ENCODE results near the gene ITGBL1.
A peak's percentile ranks its signal among the peaks of the same experiment; 100 is the strongest.

The ITGBL1 gene

DNA sequence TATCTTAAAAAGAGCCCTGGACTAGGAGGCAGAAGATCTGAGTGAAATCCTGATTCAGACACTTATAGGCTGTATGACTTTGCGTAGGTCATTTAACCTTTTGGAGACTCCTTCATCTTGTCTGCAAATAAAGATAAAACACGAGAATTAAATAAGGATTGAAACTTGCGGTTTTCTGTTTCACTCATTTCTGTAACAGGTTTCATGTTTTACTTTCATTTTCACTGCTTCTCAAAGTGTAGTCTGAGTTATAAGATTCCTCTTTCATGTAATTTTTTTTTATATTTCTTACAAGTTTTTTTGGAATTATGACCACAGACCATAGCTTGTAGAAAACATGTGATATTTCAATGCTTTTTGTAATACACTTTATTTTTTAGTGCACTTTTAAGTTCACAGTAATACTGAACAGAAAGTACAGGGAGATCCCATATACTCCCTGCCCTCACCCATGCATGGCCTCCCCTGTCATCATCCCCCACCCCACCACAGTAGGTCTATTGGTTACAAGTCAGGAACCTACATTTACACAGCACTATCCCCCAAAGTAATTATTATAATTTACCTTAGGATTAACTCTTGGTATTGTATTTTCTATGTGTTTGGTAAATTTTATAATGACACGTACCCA, 174.6 kb downstream of the ITGBL1 start:
- peak; percentile 17 for DNase-seq (ENCODE audit: low read depth)

DNA sequence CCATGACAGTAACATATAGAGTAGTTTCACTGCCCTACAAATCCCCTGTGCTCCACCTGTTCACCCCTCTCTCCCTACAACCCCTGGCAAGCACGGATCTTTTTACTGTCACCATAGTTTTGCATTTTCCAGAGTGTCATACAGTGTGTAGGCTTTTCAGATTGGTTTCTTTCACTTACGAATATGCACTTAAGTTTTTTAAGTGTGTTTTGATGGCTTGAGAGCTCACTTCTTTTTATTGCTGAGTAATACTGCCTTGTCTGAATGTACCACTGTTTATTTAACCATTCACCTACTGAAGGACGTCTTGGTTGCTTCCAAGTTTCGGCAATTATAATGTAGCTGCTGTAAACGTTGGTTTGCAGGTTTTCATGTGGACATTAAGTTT, 175.1 kb downstream of the ITGBL1 start:
- no peak for DNase-seq (ENCODE audit: low read depth)

DNA sequence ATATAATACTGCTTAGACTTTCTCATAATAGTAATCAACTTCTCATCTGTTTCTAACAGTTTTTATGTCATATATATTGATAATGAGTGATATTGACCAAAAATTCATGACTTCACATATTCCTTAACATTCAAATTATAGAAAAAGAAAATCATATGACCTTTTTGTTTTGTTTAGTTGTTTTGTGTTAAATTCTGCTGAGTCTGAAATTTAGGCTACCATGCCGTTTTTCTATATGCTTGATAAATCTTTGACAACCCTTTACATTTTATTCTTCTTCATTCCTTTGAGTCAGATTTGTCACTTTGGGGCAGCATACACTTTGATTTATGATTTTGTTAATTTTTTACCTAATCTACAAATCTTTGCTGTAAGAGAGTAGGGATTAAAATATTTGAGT, 176.4 kb downstream of the ITGBL1 start:
- DNase-seq (ENCODE audit: low read depth) = no peak

DNA sequence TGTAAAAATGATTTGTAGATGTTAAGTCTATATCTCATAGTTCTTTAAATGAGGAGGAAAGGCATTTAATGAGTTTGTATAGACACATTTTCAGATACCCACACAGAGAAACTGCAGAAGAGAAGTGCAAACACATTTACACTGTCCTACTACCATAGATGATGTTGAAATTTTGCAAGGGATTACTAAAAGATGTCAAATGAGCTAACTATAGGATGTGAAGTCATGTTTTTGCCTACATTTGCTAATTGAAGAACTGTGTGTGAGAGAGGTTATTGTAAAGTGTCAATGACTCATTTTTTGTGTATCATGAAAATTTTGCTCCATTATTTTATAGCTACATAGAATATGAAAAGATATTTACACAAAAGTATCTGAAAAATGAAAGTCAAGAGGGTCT, 178.9 kb downstream of the ITGBL1 start:
- DNase-seq (ENCODE audit: low read depth) = no peak

DNA sequence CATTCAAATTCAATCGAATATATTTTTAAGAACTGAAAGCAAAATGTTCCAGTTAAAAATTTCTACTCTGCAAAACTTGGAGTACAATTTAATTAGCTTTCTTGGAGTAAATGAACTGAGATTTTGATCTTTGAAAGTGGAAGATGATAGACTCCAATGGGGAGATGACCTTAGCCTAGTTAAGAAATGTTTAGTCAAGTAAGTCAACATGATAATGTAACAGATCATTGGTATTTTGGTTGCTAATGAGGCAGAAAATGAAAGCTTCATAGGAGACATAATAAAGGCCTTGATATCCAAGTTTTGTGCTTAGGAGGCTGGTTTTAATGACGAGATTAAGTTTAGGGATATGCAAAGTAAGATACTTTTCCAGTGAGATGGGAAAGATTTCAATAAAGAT, 181.7 kb downstream of the ITGBL1 start:
- DNase-seq (ENCODE audit: low read depth) = no peak

DNA sequence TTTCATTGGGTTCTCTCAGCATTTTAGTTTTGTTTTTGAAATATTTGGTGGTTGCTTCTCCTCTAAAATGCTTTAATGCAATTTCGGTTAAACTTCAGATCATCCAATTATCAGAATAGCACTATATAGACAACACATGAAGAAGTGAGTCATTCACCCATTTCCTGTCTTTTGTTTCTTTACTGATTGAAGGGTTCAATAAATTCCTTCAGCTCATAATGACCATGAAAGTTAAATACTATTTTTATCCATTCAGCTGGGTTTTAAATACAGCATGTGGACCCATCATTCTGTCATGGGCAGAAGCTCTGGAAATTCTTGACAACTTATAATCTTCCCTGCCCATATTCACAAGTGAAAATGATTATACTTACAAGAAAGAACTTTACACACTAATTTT, 187.2 kb downstream of the ITGBL1 start:
- DNase-seq (ENCODE audit: low read depth) = peak; percentile 42

DNA sequence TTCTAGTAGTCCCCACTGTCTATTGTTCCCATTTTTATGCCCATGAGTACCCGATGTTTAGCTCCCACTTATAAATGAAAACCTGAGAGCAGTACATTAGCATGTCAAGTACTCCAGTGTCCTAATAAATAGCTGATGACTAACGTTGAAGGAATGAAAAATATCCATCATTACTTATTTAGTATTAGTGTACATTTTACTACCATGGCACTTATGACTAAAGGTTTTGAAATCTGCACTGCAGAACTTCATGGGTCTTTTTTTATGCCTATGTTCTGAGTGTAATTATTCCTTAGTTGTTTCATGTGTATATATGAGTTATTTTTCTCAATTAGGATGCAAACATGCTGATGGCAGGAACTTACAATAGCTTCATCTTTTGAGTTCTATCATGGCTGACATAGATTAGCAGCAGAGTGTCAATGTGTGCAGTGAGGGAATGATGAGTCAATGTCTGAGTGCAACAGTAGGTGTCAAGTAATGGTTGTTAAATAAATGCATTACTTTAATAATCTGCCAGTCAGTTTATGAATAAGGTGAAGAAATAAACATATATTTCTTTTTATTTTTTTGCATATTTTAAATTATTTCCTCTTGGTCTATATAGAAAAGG, 188.4 kb downstream of the ITGBL1 start:
- peak; percentile 95 for DNase-seq (ENCODE audit: low read depth)

DNA sequence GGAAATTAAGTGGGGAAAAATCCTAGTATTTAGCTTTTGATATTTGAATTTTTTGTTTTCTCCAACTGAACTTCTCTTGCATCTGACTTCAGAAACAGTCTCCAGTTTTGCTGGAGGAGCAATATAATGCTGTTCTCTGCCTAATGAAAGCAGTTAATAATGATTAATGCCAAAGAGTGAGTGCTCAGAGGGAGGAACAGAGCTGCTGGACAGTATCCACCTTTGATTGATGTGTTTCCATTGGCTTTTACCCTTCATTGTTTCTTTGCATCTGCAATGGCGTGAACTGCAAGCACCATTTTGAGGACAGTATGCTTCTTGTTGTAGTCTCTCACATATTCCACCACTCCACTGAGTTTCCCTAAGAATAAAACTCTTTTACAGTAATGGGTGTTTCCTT, 193.4 kb downstream of the ITGBL1 start:
- no peak for DNase-seq (ENCODE audit: low read depth)

DNA sequence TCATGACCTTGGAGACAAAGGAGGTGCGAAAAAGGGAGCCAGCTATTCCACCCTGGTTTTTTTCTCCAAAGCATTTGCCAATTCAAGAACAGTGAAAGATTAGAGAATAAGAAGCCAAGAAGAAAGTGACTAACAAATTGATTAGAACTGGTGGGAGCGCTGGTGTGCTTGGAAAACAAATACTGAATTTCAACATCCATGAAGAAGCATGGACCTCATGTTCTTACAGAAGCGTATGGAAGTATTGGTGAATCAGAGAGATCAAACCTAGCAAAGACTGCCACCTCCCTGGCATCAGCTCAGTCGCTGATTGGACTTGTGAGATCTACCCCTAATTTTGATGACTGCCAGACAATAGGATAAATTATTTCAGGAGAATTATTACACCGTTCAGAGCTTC, 195.3 kb downstream of the ITGBL1 start:
- no peak for DNase-seq (ENCODE audit: low read depth)

DNA sequence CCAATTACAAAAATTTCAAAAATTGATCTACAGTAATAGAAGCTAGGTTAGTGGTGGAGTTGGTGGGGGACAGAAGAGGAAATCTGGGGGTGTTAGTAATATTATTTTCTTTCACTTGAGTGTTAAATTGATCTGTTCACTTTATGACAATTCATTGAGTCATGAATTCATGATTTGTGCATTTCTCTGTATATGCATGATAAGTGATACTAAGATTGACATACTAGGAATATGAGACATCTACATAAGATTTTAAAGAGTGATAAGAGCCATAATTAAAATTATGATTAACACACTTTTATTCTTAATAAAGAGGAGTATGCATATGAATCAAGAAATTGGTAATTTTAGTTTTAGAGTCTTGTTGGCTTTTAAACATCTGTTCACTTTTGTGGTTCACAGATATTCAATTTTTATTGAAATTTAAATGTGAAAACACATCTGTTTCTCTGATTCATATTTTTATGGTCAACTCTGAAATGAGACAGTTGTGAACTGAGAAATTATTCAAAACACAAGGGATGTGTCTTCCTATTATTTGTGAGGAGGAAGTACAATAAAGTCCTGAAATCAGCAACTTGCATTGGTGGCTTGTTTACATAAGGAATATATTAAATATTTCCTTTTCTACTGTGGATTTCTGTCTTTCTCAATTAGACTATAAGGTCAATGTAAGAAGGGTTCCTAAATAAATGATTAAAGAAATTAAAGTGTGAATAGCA, 196.5 kb downstream of the ITGBL1 start:
- DNase-seq (ENCODE audit: low read depth) = peak; percentile 20

DNA sequence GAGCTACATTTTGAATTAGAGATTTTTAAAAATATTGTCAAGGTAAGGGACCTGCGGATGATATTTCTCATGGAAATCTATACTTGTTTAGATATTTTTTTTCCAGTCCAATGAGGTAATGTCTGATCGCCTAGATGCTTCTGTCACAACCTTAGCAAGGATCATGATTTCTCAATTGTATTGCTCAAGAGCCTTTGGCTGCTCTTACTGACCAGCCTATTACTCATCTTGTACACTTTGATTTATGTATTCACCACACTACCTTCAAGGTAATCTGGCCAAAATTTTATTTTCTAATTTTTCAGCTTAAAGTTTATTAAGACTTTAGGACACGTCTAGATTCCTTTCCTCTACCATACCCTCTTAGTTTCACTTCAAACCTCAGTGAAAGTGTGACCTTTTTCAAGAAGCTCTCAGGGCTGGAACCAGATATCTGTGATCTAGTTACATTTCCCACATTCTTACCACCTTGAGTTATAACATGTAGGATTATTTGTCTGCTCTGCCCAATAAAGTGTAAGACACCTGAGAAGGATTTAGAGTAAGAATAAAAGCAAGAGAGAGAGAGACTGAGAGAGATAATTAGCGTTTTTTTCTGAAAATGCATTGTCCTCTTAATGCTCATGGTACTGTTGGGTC, 197.1 kb downstream of the ITGBL1 start:
- peak; percentile 90 for DNase-seq (ENCODE audit: low read depth)

DNA sequence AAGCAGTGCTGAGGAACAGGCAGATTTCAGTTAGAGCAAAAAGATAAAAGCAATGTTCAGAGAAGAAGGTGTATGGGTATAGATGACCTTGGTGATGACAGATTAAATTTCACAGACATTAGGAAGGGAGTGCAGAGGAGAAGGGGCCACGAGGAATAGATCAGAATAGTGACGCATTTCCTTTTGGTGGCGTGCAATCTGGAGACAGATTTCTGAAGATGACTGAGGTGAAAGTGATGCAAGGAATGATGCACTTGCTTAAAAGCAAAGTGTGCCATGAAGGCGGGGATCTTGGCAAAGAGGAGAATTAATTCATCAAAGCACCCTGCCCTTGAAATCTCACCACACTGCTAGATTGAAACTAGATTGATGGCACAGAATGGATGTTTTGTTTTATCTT, 202.4 kb downstream of the ITGBL1 start:
- DNase-seq (ENCODE audit: low read depth) = peak; percentile 72

DNA sequence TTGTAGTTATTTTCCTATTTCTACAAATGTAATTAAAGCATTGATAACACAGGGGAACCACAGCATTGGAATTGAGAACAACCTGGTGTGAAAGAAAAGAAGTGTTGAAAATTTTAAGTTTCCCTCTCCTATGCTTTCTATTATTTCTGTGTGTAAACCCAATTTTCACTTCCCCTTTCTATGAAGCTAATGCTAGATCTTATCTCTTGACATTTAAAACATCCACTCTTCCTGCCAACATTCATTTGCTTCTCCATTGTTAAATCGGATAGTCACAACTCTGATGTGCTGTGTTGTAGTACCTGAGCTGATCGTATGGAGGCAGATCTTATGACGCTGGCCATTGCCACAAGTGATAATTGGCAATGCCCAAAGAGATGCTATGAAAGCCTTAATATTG, 203.0 kb downstream of the ITGBL1 start:
- DNase-seq (ENCODE audit: low read depth) = no peak

DNA sequence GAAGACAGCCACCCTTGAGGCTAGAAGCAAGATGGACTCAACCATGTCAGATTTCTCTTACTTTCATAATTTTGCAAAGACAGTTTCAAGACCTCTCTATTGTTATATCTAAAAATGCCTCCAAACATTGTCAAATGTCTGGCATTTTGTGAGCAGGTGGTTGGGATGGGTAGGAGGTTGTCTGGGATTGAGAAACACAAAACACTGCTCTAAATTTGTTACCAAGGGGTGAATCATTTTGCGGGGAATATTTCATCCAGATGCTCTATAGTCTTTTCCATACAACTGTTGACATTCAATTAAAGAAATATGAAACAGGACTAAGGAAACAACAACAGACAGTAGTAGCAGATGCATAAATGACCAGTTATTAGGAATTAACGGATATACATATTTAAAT, 208.2 kb downstream of the ITGBL1 start:
- no peak for DNase-seq (ENCODE audit: low read depth)

DNA sequence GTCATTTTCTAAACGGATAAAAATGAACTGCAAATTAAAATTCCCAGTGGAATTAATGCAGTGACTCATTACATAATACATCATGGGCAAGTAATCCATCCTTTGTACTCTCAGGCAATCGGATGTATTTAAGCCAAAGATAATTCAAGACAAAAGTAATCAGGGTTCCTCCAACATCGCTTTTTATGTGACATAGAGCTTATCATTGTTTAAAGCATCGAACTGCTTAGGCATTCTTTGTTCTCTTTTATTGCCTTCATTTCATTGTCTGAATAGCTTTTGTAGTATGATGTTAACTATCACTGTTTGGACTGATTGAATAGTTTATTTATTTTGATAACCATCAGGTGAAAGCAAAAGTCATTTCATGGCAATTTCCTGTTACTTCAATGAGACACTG, 209.4 kb downstream of the ITGBL1 start:
- DNase-seq (ENCODE audit: low read depth) = no peak

DNA sequence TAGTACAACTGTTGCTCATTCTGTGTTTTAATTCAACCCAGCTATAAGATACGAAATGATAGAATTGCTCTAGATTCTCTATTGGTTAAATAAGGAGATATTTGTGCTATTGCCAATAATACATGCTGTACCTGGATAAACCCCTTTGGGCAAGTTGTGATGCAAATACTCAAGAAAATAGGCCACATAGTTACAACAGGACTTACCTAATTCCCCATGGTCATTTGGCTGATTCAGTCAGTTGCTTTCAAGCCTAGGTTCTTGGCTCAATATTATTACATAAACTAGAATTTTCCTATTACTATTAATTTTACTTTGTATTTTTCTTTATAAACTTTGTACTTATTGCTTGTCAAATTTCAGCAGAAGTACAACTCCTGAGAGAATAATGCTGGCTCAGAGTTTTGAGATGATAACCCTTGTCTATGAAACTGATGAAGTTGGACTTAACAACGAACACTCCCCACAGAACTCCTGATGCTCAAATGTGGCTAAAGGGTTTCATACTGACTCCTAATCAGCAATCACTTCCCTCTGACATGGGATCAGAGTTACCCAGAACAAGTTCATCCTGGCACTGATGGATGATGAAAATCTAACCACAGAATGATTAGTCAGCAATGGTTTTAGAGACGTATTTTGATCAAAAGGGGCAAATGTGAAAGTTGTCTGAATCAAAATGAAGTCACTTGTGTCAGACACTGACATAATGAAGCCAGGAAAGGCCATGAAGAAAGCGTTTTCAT, 221.1 kb downstream of the ITGBL1 start:
- peak; percentile 16 for DNase-seq (ENCODE audit: low read depth)

DNA sequence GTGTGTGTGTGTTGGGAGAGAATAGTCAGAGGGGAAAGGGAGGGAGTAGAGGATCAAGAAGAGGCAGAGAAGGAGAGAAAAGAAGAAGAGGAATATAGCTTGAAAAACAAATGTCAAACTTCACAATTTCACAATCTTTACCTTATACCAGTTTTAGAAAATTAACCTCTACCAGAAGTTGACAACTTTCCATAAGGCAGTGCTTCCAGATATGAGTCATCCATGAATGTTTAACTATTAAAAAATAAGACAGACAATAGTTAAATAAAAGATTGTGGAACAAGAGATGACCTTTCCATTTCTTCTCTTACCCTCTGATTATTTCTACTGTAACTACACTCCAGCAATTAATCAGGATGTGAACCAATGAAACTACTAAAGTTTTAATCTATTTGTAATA, 229.4 kb downstream of the ITGBL1 start:
- peak; percentile 32 for DNase-seq (ENCODE audit: low read depth)

DNA sequence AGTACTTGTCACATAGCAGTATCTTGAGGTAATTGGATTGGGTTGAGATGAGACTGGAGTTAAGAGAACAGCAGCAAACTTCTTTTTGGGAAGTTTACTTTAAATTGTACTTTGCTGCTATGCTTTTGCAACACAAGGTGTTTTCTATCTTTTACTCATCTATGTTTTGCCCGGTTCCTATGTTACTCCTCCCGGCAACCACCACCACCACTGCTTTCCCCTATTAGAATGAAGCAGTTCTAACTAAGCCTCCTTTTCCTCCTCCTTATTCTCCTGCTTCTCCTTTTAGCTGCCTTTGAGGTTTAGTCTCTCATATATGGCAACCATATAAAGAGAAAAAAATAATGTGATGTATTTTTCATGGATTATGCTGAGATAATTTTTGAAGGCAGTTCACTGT, 233.5 kb downstream of the ITGBL1 start:
- DNase-seq (ENCODE audit: low read depth) = no peak

DNA sequence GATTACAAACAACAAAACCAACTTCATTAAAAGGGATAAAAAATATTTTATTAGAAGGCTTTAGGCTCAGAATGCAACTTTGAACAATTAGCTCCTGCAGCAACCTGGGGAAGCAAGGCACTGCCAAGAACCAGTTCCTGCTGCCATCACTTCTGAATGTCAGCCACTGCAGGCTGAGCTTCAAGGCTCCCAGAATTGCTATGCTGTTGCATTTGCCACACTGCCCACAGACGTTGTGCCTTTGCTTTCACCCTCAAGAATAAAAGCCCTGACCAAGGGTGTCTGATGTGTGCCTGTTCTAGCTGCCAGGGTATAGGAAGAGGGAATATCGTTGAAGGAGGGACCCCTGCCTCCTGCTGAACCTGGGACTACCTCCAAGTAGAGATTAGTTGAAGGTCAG, 238.4 kb downstream of the ITGBL1 start:
- DNase-seq (ENCODE audit: low read depth) = no peak

DNA sequence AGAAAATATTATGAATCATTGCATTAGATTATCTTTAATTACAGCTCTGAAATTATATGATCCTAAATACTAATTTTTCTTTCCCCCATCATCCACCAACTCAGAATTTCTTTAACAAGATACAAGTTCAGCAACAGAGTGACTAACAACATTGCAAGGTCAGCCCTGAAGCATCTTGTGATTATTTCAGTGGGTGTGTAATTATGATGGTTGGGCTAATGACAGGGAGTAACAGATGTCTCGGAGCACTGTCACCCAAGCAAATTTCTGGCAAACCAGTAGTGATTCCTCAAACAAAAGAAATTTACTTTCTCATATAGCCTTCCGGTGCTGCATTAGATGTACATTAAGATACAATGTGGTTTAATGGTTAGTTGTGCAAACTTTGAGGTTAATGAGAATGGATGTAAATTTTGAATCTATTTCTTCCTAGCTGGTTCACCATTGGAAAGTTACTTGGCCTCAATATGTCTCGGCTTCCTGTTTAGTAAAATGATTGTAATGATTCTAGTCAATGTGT, 238.9 kb downstream of the ITGBL1 start:
- DNase-seq (ENCODE audit: low read depth) = peak; percentile 15

DNA sequence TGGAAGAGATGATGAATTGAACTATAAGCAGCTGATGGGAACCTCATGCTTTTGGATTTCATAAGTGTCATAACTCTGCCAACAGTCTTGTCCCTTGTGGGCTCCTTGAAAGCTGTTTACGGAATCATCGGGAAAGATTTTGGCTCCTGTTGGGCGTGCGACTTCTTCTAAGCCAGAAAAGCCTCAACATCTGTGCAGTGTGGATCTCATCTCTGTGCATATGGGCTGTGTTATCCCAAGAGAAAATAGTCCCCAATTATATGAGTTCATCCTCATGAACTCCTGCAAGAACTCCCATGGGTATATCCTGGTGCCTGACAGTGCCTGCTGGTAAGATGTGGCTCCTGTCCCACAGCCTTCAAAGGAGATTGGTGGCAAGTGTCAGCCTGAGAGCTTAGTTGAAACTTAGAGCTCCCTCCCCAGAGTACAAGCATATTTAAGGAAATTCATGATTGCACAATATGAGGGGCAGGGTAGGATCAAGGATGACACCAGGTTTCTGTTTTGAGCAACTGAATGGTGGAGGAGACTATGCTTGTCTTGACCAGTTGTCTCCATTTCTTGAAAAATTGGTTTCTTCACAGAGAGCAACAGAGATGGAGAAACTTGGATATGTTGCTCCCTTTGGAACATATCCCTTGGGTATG, 243.5 kb downstream of the ITGBL1 start:
- no peak for DNase-seq (ENCODE audit: low read depth)

DNA sequence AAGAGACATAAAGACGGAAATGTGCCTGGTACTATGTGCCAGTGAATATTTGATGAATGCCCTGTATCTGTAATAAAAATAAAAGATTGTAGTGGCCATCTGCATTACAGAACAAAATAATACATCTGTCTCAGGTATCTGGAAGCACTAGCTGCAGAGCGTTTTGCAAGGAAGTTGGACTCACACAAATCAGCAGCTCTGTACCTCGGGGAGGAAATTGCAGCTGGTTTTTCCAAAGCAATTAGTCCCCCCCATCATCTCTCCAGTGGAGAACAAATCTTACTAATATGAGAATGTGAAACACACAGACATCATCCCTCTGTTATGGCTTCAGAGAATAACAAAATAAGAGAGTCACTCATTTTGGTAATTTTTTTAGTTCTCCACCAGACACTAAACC, 245.3 kb downstream of the ITGBL1 start:
- DNase-seq (ENCODE audit: low read depth) = no peak
